ENCODE measurements around the gene AGO1. TPM values are rescaled to one million over a fixed set of nuclear protein-coding genes. Genes with fewer than 3 reads are reported as not detected.

Gene AGO1
- total and polyA plus RNA-seq, 2 of the 13 experiments (the other 11 are each of a cell fraction or from before 2014, with no cell fraction given) = 9.2 to 18.6 TPM

DNA sequence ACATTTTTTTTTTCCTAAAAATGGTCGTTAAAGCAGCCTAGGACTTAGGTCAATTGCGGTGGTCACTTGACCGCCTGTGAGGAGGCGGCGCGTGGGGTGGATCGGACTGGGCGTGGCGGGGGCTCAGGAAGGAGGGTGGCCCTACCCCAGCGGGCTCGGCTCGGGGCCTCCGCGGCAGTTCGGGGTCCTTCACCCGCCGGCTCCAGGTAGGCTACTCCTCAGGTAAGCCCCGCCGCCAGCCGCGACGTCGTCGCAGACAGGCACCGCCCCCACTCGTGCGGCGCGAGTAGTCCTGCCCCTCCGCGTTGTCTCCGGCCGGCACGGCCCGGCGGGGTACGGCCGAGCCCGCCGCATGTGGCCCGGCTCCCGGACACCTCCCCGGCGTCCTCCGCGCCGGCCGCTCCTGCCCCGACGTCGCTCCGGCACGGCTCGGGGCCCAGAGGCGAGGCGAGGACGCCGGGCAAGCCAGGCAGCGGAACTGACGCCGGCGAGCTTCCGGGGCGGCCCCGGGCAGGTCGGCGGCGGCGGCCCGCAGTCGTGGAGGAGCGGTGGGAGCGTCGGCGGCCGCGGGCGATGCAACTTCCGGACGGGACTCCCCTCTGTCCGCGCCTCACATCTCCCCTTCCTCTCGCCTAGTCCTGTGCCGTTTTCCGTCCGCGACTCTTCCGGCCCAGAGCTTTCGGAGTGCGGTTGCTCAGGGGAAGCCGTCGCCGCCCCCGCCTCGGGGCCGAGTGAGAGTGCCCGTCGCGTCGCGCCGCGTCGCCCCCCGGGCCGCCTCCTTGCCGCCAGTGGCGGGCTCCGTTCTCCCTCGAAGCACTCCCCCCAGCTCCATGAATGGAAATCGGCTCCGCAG, 47.8 kb downstream of the AGO1 start, which contains the start of gene AGO3 (continued):
- TF ChIP-seq PRDM10 (CRISPR knock-in tag; IDR thresholded peaks at IDR 0.05; ENCODE audit: low read depth) = peak; percentile 73
- TF ChIP-seq, protein P1, sequence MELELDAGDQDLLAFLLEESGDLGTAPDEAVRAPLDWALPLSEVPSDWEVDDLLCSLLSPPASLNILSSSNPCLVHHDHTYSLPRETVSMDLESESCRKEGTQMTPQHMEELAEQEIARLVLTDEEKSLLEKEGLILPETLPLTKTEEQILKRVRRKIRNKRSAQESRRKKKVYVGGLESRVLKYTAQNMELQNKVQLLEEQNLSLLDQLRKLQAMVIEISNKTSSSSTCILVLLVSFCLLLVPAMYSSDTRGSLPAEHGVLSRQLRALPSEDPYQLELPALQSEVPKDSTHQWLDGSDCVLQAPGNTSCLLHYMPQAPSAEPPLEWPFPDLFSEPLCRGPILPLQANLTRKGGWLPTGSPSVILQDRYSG (CRISPR knock-in tag; IDR thresholded peaks at IDR 0.05) = no peak
- TF ChIP-seq, protein P2, sequence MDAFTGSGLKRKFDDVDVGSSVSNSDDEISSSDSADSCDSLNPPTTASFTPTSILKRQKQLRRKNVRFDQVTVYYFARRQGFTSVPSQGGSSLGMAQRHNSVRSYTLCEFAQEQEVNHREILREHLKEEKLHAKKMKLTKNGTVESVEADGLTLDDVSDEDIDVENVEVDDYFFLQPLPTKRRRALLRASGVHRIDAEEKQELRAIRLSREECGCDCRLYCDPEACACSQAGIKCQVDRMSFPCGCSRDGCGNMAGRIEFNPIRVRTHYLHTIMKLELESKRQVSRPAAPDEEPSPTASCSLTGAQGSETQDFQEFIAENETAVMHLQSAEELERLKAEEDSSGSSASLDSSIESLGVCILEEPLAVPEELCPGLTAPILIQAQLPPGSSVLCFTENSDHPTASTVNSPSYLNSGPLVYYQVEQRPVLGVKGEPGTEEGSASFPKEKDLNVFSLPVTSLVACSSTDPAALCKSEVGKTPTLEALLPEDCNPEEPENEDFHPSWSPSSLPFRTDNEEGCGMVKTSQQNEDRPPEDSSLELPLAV (CRISPR knock-in tag; conservative IDR thresholded peaks at IDR 0.05; ENCODE audit: low read depth) = 0 out of 2 replicates have a peak, but pooled peaks have one; percentile 79
- TF ChIP-seq ZNF33B (CRISPR knock-in tag; IDR thresholded peaks at IDR 0.05) = no peak
- TF ChIP-seq FOXK1 (CRISPR knock-in tag; IDR thresholded peaks at IDR 0.05; ENCODE audit: borderline replicate concordance, low read depth) = no peak
- peak; percentile 93 for TF ChIP-seq KMT2B (CRISPR knock-in tag; IDR thresholded peaks at IDR 0.05)
- TF ChIP-seq ZNF766 (CRISPR knock-in tag; IDR thresholded peaks at IDR 0.05; ENCODE audit: borderline replicate concordance) = no peak
- 0 out of 2 replicates have a peak, but pooled peaks have one; percentile 25 for TF ChIP-seq ZNF430 (CRISPR knock-in tag; IDR thresholded peaks at IDR 0.05)
- no peak for TF ChIP-seq ZNF577 (CRISPR knock-in tag; IDR thresholded peaks at IDR 0.05; ENCODE audit: borderline replicate concordance, low read depth)
- TF ChIP-seq ZNF713 (CRISPR knock-in tag; IDR thresholded peaks at IDR 0.05) = no peak; the same call in 1 of the 2 replicates
- no peak for TF ChIP-seq ZFP36L2 (CRISPR knock-in tag; IDR thresholded peaks at IDR 0.05)
- TF ChIP-seq NFIC (IDR thresholded peaks at IDR 0.05; ENCODE audit: low read length) = no peak
- TF ChIP-seq RXRA (CRISPR knock-in tag; IDR thresholded peaks at IDR 0.05) = peak; percentile 15; the same call in 1 of the 2 replicates
- no peak for TF ChIP-seq ZNF660 (CRISPR knock-in tag; IDR thresholded peaks at IDR 0.05; ENCODE audit: borderline replicate concordance, low read depth)
- no peak for TF ChIP-seq KAT2B (IDR thresholded peaks at IDR 0.05; ENCODE audit: borderline replicate concordance, low read depth, low read length)
- no peak for TF ChIP-seq PCBP1 (IDR thresholded peaks at IDR 0.05; ENCODE audit: borderline replicate concordance, low read depth, low read length)
- peak; percentile 25; the same call in 1 of the 2 replicates for TF ChIP-seq CEBPG (CRISPR knock-in tag; IDR thresholded peaks at IDR 0.05)
- peak; percentile 91 for TF ChIP-seq ARNT2 (CRISPR knock-in tag; IDR thresholded peaks at IDR 0.05; ENCODE audit: low read depth)
- peak; percentile 18; the same call in 1 of the 2 replicates for TF ChIP-seq FOXO1 (CRISPR knock-in tag; IDR thresholded peaks at IDR 0.05)
- TF ChIP-seq KLF9 (CRISPR knock-in tag; IDR thresholded peaks at IDR 0.05; ENCODE audit: low read depth) = no peak
- peak; percentile 79 for TF ChIP-seq ZNF160 (CRISPR knock-in tag; IDR thresholded peaks at IDR 0.05)
- TF ChIP-seq HCFC1 (IDR thresholded peaks at IDR 0.05; ENCODE audit: low read depth, low read length) = peak; percentile 51
- no peak for TF ChIP-seq HMG20B (CRISPR knock-in tag; conservative IDR thresholded peaks at IDR 0.05)
- TF ChIP-seq MTF1 (CRISPR knock-in tag; IDR thresholded peaks at IDR 0.05) = no peak
- TF ChIP-seq EHMT2 (IDR thresholded peaks at IDR 0.05; ENCODE audit: borderline replicate concordance, low read depth, low read length) = no peak
- peak; percentile 44; the same call in 1 of the 2 replicates for TF ChIP-seq ZSCAN31 (CRISPR knock-in tag; IDR thresholded peaks at IDR 0.05; ENCODE audit: low read depth)
